Measurements from ENCODE around the gene DMAP1. TPM values are rescaled to one million over a fixed set of nuclear protein-coding genes. Genes with fewer than 3 reads are reported as not detected.

Gene DMAP1
- total RNA-seq, 1 donor from 2014 or later = 87.9 TPM

GRCh38 chr1:44239331-44239960 is 26.2 kb downstream of the DMAP1 start:
- DNase-seq (ENCODE audit: low spot score) = peak; percentile 44
- H3K4me1 Mint-ChIP-seq (ENCODE audit: unreplicated experiment) = peaks cover 21% of the 10 kb centered on the region
- TF ChIP-seq CTCF (IDR thresholded peaks at IDR 0.05; ENCODE audit: unreplicated experiment) = no peak
- H3K27ac Mint-ChIP-seq (ENCODE audit: unreplicated experiment) = no peak overlapping the region
- peaks cover 16% of the 10 kb centered on the region for H3K36me3 Mint-ChIP-seq (ENCODE audit: low read depth, unreplicated experiment)
- no peaks in the 10 kb centered on the region for H3K9me3 Mint-ChIP-seq (ENCODE audit: unreplicated experiment)
- peaks cover 5% of the 10 kb centered on the region for H3K27me3 Mint-ChIP-seq (ENCODE audit: unreplicated experiment)
- no peak overlapping the region for H3K4me3 Mint-ChIP-seq (ENCODE audit: unreplicated experiment)

GRCh38 chr1:44239961-44240371 is 26.7 kb downstream of the DMAP1 start:
- Mint-ChIP-seq H3K27ac (ENCODE audit: unreplicated experiment) (no peak overlapping the region), H3K27me3 (ENCODE audit: unreplicated experiment) (peaks cover 8% of the 10 kb centered on the region), H3K4me3 (ENCODE audit: unreplicated experiment) (no peak overlapping the region), H3K9me3 (ENCODE audit: unreplicated experiment) (no peaks in the 10 kb centered on the region), H3K36me3 (ENCODE audit: low read depth, unreplicated experiment) (peaks cover 18% of the 10 kb centered on the region), H3K4me1 (ENCODE audit: unreplicated experiment) (peaks cover 21% of the 10 kb centered on the region)
- TF ChIP-seq CTCF (IDR thresholded peaks at IDR 0.05; ENCODE audit: unreplicated experiment) = no peak
- DNase-seq (ENCODE audit: low spot score) = no peak

GRCh38 chr1:44240802-44241671 is 27.8 kb downstream of the DMAP1 start:
- H3K27me3 Mint-ChIP-seq (ENCODE audit: unreplicated experiment) = peaks cover 11% of the 10 kb centered on the region
- H3K9me3 Mint-ChIP-seq (ENCODE audit: unreplicated experiment) = no peaks in the 10 kb centered on the region
- peak overlapping the region; percentile 56 for H3K4me3 Mint-ChIP-seq (ENCODE audit: unreplicated experiment)
- peaks cover 22% of the 10 kb centered on the region for H3K36me3 Mint-ChIP-seq (ENCODE audit: low read depth, unreplicated experiment)
- no peak for TF ChIP-seq CTCF (IDR thresholded peaks at IDR 0.05; ENCODE audit: unreplicated experiment)
- H3K27ac Mint-ChIP-seq (ENCODE audit: unreplicated experiment) = no peak overlapping the region
- DNase-seq (ENCODE audit: low spot score) = no peak
- peaks cover 21% of the 10 kb centered on the region for H3K4me1 Mint-ChIP-seq (ENCODE audit: unreplicated experiment)

- no peaks in the 10 kb centered on the region for H3K9me3 Mint-ChIP-seq (ENCODE audit: unreplicated experiment)
- H3K27me3 Mint-ChIP-seq (ENCODE audit: unreplicated experiment) = peaks cover 11% of the 10 kb centered on the region
- H3K36me3 Mint-ChIP-seq (ENCODE audit: low read depth, unreplicated experiment) = peaks cover 23% of the 10 kb centered on the region
- H3K4me3 Mint-ChIP-seq (ENCODE audit: unreplicated experiment) = no peak overlapping the region
- no peak overlapping the region for H3K27ac Mint-ChIP-seq (ENCODE audit: unreplicated experiment)
- peaks cover 21% of the 10 kb centered on the region for H3K4me1 Mint-ChIP-seq (ENCODE audit: unreplicated experiment)
- TF ChIP-seq CTCF (IDR thresholded peaks at IDR 0.05; ENCODE audit: unreplicated experiment) = no peak
- no peak for DNase-seq (ENCODE audit: low spot score)
Observed at GRCh38 chr1:44242746-44243145, 29.5 kb downstream of the DMAP1 start.

All from endothelial cell (in vitro differentiated cells).